ENCODE results near the gene KRCC1. TPM values are rescaled to one million over a fixed set of nuclear protein-coding genes. Genes with fewer than 3 reads are reported as not detected.

KRCC1 gene
- total RNA-seq, result 10 to 100 TPM; 20.5 to 21.7 TPM

DNA sequence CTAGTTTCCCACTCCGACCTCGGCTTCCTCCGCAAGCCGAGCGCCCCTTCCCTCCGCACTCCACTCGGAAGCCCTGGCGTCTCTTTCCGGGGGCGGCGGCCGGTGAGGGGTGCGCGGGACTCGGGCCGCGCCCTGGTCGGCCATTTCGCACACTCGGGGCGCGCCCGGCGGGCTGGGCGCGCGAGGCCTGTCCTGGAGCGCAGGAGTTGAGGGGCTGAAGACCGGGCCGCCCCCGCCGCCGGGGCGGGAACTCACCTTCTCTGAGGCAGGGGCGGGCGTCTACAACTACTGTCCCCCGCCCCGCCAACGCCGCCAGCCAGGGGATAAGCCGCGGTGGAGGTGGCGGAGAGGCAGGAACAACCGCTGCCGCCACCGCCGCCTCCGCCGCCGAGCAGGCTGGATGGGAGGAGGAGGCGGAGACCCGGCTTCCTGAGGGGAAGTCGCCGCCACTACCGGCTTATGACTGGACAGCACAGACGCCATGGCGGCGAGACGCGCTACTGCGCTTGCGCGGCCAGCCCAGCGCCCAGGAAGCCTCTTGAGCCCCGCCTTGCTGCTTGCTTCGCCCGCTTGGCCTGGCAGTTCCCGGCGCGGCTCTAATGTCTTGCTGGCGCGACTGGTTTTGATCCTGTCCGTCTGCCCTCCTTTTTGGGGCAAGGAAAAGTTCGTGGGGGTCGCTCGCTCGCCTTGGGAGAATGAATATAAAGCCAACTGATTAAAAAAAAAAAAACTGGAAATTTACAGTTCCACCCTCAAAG, at the start of gene KRCC1:
Gene KRCC1, minus strand, starts transcription at position 413 of the 758 bp plus-strand sequence. CDS start 27,220 bp downstream, outside the sequence.
- Mint-ChIP-seq H3K27ac (peak within 1 kb of the TSS; percentile 97), H3K36me3 (ENCODE audit: low read depth) (peaks cover 30% of the 10 kb centered on the region), H3K4me3 (peak within 1 kb of the TSS; percentile 99), H3K9me3 (no peaks in the 10 kb centered on the region), H3K4me1 (peaks cover 56% of the 10 kb centered on the region), H3K27me3 (no peaks in the 10 kb centered on the region)
- DNase-seq, result peak; percentile 94
- ChIA-PET POLR2A (no interaction called here), CTCF (interaction anchor here (0.8 to 1.2 kb wide), 3 partner anchors 10 to 38 kb away, joined by 3 to 4 read pairs (median 3); no protein-coding TSS in a partner anchor)

DNA sequence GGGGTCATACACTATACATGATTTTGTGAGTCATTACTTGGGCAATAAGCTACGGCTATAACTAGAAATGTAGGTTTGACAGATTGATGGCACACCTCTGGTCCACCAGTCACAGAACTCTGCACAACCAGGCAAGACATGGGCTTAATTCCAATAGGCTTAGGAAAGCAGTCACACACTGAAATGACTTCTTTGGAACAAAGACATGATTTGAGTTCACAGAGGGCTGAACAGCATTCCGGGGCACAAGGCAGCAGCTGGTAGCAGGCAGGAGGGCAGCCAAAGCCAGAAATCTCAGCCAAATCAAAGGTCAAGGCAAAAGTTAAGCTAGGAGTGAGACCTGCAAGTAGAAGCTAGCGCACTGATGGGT, 44.9 kb upstream of the KRCC1 start:
- Mint-ChIP-seq H3K4me1 (no peaks in the 10 kb centered on the region), H3K27ac (no peak overlapping the region), H3K9me3 (no peaks in the 10 kb centered on the region), H3K36me3 (ENCODE audit: low read depth) (no peaks in the 10 kb centered on the region), H3K27me3 (peaks cover 7% of the 10 kb centered on the region), H3K4me3 (no peak overlapping the region)
- ChIA-PET CTCF (interaction anchor here (1.1 to 1.8 kb wide), 2 partner anchors 16 to 22 kb away, joined by 3 to 4 read pairs; no protein-coding TSS in a partner anchor), POLR2A (no interaction called here)
- DNase-seq, result no peak

DNA sequence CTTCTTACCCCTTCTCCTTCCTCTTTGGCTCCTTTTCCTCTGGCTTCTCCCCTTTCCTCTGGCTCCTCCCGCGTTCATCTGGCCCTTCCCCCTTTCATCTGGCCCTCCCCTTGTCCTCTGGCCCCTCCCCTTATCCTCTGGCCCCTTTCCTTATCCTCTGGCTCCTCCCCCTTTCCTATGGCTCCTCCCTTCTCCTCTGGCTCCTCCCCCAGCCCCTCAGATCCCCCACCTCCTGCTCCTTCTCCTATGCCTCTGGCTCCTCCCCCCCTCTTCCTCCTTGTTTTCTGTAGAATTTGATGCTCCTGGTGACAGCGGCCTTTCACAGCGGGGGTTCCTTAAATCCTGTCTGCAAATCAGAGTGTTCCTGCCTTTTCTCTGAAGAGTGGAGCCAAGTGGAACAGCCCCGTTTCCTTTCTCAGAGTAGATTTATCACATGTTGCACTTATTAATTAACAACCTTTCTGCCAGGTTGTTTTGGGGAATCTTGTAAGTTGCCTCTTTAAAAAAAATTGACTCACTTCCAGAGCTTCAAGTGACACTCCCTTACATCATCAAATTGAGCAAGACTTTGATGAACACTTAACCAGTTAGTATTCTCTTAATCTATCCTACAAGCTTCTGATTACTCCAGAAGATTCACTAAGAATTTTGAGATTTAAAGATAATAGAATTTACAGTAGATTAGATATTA, 44.4 kb upstream of the KRCC1 start:
- H3K4me1 Mint-ChIP-seq, result no peaks in the 10 kb centered on the region
- H3K27me3 Mint-ChIP-seq, result peaks cover 7% of the 10 kb centered on the region
- ChIA-PET CTCF (interaction anchor here (1.1 kb wide), 1 partner anchor 16 kb away, joined by 3 read pairs; no protein-coding TSS in a partner anchor), POLR2A (no interaction called here)
- H3K4me3 Mint-ChIP-seq, result no peak overlapping the region
- H3K9me3 Mint-ChIP-seq, result no peaks in the 10 kb centered on the region
- H3K36me3 Mint-ChIP-seq (ENCODE audit: low read depth), result no peaks in the 10 kb centered on the region
- H3K27ac Mint-ChIP-seq, result no peak overlapping the region
- DNase-seq, result no peak

DNA sequence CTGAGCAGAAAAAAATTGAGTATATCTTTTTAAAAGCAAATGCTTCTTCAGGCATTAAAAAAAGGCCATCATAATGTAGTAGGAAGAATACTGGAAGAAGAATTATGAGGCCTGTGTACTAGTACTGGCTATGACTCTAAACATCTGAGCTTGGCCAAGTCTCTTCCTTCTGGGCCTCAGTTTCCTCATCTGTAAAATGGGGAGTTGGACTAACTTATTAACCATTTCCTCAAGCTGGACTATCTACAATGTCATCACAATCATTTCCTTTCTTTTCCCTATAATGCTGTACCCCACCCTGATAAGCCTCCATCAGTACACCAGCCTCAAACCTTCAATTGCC, 42.9 kb upstream of the KRCC1 start:
- ChIA-PET CTCF (no interaction called here), POLR2A (no interaction called here)
- H3K9me3 Mint-ChIP-seq, result no peaks in the 10 kb centered on the region
- no peaks in the 10 kb centered on the region for H3K4me1 Mint-ChIP-seq
- H3K27me3 Mint-ChIP-seq, result peaks cover 7% of the 10 kb centered on the region
- H3K36me3 Mint-ChIP-seq (ENCODE audit: low read depth), result no peaks in the 10 kb centered on the region
- no peak for DNase-seq
- H3K27ac Mint-ChIP-seq, result no peak overlapping the region
- H3K4me3 Mint-ChIP-seq, result no peak overlapping the region

DNA sequence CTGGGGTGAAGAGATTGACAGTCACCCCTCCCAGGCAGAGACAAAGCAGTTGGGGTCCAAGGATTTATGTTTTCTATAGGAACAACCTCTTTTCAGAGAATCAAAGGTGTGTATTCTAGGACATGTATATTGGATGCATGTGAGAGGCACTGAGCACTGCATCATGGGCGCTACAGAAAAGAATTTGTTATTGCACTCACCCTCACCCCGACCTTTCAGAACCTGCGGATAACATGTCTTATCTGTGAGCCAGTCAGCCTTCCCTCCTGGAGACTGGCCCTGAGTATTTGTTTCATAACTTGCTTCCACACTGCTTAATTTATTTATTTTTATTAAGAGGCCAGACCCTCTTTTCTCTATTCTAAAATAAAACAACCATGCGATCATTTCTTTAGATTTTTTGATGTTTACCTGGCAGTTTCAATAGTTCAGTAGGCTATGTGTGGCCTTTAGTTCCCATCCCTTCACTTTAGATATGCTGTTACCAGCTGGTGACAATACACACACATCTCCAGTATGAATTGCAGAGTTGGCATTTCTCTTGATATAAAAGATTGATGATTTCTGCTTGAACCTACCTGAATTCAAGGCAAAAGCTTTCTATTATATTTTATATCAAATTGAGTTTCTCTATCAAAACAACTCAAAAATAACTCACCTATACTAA, 42.4 kb upstream of the KRCC1 start:
- CTCF ChIA-PET, result no interaction called here
- no peaks in the 10 kb centered on the region for H3K9me3 Mint-ChIP-seq

DNA sequence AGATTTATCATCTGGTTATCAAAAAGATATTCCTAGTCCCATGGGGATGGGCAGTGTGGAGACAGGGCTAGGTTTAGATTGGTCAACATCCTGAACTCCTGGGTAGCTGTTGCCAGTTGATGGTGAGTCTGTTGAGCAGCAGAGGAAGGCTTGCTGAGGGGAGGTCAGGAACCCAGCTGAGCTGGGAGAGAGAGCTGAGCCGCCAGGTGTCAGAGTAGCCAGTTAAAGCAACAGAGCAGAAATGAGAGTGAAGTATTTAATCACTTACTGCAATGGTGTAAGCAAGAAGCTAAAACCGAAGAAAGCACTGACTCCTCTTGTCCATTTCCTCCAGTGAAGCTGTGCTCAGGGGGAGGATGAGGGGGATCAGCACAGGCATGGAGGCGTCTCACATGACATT, 41.6 kb upstream of the KRCC1 start:
- Mint-ChIP-seq H3K27me3 (no peaks in the 10 kb centered on the region), H3K27ac (no peak overlapping the region), H3K4me3 (no peak overlapping the region), H3K36me3 (ENCODE audit: low read depth) (no peaks in the 10 kb centered on the region), H3K9me3 (no peaks in the 10 kb centered on the region), H3K4me1 (no peaks in the 10 kb centered on the region)
- DNase-seq, result no peak
- ChIA-PET POLR2A (no interaction called here), CTCF (no interaction called here)

More for the DNA sequence above, 42.4 kb upstream of the KRCC1 start:
- H3K4me1 Mint-ChIP-seq, result no peaks in the 10 kb centered on the region
- H3K27ac Mint-ChIP-seq, result no peak overlapping the region
- POLR2A ChIA-PET, result no interaction called here
- H3K4me3 Mint-ChIP-seq, result no peak overlapping the region
- H3K36me3 Mint-ChIP-seq (ENCODE audit: low read depth), result no peaks in the 10 kb centered on the region
- H3K27me3 Mint-ChIP-seq, result peaks cover 7% of the 10 kb centered on the region
- no peak for DNase-seq

DNA sequence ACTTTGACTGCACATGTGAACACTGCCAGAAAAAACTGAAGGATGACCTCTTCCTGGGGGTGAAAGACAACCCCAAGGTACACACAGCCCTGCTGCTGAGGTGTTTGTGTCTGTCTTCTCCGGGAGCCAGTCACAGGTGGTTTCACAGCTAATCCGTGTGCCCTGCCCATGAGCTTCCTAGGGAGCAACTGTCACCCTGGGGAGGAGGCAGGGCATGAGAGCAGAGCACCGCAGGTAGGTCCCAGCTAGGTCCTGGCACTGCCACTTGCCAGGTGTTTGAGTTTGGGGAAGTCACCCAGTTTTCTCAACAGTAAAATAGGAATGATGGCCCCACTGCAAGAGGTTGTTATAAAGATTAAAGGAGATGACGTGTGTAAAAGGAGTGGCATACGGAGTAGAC, 41.1 kb upstream of the KRCC1 start:
- Mint-ChIP-seq H3K9me3 (no peaks in the 10 kb centered on the region), H3K4me3 (no peak overlapping the region), H3K27ac (no peak overlapping the region), H3K36me3 (ENCODE audit: low read depth) (no peaks in the 10 kb centered on the region), H3K4me1 (no peaks in the 10 kb centered on the region), H3K27me3 (no peaks in the 10 kb centered on the region)
- CTCF ChIA-PET, result no interaction called here
- DNase-seq, result no peak
- POLR2A ChIA-PET, result no interaction called here

DNA sequence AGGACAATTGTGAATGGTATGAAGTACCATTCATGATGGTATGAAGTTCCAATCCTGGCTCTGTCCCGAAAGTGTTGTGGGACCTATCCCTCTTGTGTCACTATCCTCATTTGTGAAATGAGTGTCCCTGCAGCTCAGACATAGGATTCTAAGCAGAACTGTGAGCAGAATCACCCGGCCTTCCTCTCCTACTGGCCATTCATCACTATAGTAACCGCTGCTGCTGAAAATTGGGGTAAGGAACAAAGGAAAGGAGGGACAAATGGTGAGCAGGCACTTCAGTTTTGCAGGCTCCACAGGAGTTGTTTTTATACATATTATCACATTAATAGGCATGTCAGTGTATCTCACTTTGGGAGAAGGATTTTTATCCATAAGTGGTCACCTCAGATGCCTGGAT, 39.4 kb upstream of the KRCC1 start:
- no peak overlapping the region for H3K27ac Mint-ChIP-seq
- no peaks in the 10 kb centered on the region for H3K9me3 Mint-ChIP-seq
- POLR2A ChIA-PET, result no interaction called here
- peaks cover 7% of the 10 kb centered on the region for H3K4me1 Mint-ChIP-seq
- CTCF ChIA-PET, result no interaction called here
- H3K4me3 Mint-ChIP-seq, result no peak overlapping the region
- no peaks in the 10 kb centered on the region for H3K27me3 Mint-ChIP-seq
- H3K36me3 Mint-ChIP-seq (ENCODE audit: low read depth), result no peaks in the 10 kb centered on the region
- DNase-seq, result no peak

DNA sequence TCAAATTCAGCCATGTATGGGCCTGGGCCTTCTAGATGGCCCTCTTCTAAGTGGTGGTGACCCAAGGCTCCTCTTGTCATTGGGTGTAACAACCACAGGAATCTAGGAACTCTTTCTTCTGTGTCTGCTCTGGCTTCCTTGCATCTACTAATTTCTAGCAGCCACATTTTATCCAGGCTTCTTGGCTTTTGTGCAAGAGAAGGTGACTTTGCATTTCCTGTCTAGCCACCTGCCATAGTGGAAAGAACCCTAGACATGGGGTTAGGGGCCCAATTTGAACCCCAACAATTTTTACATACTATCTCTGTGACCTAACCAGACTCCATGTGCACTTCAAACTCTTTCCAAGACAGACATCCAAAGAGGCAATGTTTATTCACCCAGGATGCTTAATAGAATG, 37.2 kb upstream of the KRCC1 start:
- H3K27me3 Mint-ChIP-seq, result no peaks in the 10 kb centered on the region
- H3K36me3 Mint-ChIP-seq (ENCODE audit: low read depth), result no peaks in the 10 kb centered on the region
- no peak overlapping the region for H3K4me3 Mint-ChIP-seq
- DNase-seq, result no peak
- ChIA-PET POLR2A (no interaction called here), CTCF (no interaction called here)
- no peak overlapping the region for H3K27ac Mint-ChIP-seq
- no peaks in the 10 kb centered on the region for H3K9me3 Mint-ChIP-seq
- H3K4me1 Mint-ChIP-seq, result peaks cover 7% of the 10 kb centered on the region

DNA sequence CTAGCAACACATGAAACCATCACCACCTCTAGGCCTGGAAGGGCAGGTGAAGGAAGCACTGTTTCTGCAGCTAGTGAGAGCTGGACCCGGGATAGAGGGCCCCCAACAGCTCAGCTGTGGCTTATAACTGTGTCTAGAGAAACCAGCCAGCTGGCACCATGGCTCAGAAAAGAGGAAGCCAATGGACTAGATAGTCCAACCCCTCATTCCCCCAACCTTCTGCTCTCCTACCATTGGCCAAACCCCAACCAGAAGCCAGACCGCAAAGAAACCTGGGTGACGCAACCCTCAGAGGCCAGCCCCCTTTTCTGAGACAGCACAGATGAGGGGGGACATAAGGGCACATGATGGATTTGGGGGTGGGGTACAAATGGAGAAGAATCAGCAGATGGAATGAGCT, 36.4 kb upstream of the KRCC1 start:
- no peaks in the 10 kb centered on the region for H3K27me3 Mint-ChIP-seq
- no peak for DNase-seq
- no peak overlapping the region for H3K4me3 Mint-ChIP-seq
- peaks cover 7% of the 10 kb centered on the region for H3K4me1 Mint-ChIP-seq
- H3K9me3 Mint-ChIP-seq, result no peaks in the 10 kb centered on the region
- H3K36me3 Mint-ChIP-seq (ENCODE audit: low read depth), result no peaks in the 10 kb centered on the region
- no peak overlapping the region for H3K27ac Mint-ChIP-seq
- CTCF ChIA-PET, result no interaction called here
- POLR2A ChIA-PET, result no interaction called here

DNA sequence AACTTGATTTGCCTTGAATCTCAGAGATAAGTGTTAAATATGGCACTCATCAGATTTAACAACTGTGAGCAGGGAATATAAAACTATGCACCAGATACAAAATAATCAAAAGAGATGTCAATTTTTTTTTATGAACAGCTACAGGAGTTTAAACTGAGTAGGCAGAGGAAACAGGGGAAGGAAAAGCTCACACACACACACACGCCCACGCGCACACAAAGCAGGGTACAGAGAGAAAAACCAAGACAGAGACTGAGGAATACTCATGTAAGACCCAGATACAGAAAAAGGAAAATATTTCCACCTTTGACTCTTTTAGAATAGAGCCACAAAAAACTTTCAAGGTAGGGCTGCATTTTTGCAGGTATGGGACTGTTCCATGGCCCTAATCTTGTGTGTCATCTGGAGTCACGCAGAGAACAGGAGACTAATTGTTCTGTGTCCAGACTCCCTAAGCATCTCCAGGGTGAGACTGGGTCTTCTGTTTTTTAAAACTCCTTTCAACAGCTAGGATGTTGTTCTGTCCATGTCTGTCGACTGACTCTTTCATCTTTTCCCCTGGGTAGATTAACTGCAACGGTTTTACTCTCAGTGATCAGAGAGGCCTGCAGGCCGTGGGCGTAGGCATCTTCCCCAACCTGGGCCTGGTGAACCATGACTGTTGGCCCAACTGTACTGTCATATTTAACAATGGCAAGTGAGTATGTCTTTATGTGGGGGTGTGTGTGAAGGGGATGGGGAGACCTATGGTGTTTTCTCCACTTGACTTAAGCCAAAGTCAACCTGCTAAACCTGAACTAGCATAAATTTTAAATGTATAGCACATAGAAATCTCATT, 35.1 kb upstream of the KRCC1 start:
- ChIA-PET POLR2A (no interaction called here), CTCF (no interaction called here)
- no peaks in the 10 kb centered on the region for H3K9me3 Mint-ChIP-seq
- no peak overlapping the region for H3K4me3 Mint-ChIP-seq
- no peak overlapping the region for H3K27ac Mint-ChIP-seq
- peaks cover 7% of the 10 kb centered on the region for H3K4me1 Mint-ChIP-seq
- H3K36me3 Mint-ChIP-seq (ENCODE audit: low read depth), result no peaks in the 10 kb centered on the region
- H3K27me3 Mint-ChIP-seq, result no peaks in the 10 kb centered on the region
- DNase-seq, result no peak

DNA sequence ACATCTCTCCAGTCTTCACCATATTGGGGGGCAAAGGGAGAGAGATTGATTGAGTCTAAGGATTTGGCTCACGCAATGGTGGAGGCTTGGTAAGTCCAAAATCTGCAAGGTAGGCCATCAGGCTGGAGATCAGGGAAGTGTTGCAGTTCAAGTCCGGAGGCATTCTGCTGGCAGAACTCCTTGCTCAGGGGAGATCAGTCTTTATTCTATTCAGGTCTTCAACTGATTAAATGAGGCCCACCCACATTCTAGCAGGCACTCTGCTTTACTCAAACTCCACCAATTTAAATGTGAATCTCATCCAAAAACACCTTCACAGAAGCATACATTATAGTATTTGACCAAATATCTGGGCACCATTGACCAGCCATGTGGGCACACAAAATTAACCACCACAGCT, 33.4 kb upstream of the KRCC1 start:
- no peaks in the 10 kb centered on the region for H3K9me3 Mint-ChIP-seq
- no peak for DNase-seq
- no peak overlapping the region for H3K4me3 Mint-ChIP-seq
- CTCF ChIA-PET, result interaction anchor here (0.6 kb wide), 1 partner anchor 603 kb away, joined by 3 read pairs; no protein-coding TSS in a partner anchor
- no peaks in the 10 kb centered on the region for H3K27me3 Mint-ChIP-seq
- peaks cover 7% of the 10 kb centered on the region for H3K4me1 Mint-ChIP-seq
- no peak overlapping the region for H3K27ac Mint-ChIP-seq
- no peaks in the 10 kb centered on the region for H3K36me3 Mint-ChIP-seq (ENCODE audit: low read depth)
- POLR2A ChIA-PET, result no interaction called here

DNA sequence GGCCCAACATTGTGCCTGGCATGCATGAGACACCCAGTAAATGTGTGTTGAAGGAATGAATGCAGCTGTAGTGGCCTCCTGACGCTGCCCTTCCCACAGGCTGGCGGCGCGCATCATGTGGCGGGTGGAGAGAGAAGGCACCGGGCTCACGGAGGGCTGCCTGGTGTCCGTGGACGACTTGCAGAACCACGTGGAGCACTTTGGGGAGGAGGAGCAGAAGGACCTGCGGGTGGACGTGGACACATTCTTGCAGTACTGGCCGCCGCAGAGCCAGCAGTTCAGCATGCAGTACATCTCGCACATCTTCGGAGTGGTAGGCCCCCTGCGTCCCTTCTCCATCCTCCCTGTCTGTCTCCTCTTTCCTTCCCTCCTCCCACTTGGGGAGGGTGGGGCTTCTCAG, 32.2 kb upstream of the KRCC1 start:
- Mint-ChIP-seq H3K27ac (no peak overlapping the region), H3K27me3 (no peaks in the 10 kb centered on the region), H3K4me1 (peaks cover 7% of the 10 kb centered on the region), H3K4me3 (no peak overlapping the region), H3K9me3 (no peaks in the 10 kb centered on the region), H3K36me3 (ENCODE audit: low read depth) (no peaks in the 10 kb centered on the region)
- POLR2A ChIA-PET, result no interaction called here
- CTCF ChIA-PET, result interaction anchor here (0.6 kb wide), 1 partner anchor 688 kb away, joined by 3 read pairs; no protein-coding TSS in a partner anchor
- no peak for DNase-seq
